Femur (tissue), 1 donor: ENCODE results near the gene ADAM33.

ENCODE experiments used
- DNase-seq: peaks from one replicate; pipeline ENCODE4 v3.0.0-alpha.2; 2017

Gene ADAM33, protein sequence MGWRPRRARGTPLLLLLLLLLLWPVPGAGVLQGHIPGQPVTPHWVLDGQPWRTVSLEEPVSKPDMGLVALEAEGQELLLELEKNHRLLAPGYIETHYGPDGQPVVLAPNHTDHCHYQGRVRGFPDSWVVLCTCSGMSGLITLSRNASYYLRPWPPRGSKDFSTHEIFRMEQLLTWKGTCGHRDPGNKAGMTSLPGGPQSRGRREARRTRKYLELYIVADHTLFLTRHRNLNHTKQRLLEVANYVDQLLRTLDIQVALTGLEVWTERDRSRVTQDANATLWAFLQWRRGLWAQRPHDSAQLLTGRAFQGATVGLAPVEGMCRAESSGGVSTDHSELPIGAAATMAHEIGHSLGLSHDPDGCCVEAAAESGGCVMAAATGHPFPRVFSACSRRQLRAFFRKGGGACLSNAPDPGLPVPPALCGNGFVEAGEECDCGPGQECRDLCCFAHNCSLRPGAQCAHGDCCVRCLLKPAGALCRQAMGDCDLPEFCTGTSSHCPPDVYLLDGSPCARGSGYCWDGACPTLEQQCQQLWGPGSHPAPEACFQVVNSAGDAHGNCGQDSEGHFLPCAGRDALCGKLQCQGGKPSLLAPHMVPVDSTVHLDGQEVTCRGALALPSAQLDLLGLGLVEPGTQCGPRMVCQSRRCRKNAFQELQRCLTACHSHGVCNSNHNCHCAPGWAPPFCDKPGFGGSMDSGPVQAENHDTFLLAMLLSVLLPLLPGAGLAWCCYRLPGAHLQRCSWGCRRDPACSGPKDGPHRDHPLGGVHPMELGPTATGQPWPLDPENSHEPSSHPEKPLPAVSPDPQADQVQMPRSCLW

DNA sequence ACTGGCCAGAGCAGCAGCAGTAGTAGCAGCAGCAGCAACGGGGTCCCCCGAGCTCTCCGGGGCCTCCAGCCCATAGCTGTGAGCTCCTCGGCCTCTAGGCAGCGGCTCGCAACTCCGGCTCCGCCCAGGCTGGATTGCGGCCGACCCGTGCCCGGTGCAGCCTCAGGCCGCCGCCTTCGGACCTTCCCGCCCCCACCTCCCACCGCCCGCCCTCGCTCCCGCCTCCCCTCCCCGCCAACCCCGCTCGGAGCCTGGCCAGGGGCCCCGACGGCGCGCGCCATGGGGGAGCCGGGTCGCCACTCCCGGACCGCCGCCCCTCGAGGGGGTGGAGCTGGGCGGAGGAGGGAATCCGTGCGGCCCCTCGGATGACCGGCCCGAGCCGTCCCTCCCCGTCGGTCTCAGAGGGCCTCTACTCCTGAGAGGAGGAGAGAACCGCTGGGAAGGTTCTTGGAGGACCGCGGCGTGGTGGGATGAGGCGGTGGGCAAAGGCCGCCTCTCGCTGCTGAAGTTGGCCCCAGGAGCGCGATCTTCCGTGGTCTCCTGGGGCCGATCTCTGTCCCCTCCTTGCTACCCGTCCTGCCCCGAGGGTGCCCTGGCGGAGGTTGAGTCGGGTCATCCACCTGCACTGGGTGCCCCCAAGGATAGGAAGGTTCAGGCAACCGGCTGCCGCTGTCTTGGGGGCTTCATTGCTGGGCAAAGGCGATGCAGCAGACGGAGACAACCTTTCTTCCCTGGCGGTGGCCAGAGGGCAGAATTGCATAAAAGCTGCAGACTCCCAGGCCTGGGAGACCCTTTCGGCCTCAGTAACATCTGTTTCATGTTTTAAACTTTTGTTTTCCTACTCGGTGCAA is at the start of gene ADAM33:
ADAM33 (minus strand) TSS at position 80 of the 851 bp plus-strand sequence; CDS start at position 74, 6 bp downstream.
- peak; percentile 66 for DNase-seq

DNA sequence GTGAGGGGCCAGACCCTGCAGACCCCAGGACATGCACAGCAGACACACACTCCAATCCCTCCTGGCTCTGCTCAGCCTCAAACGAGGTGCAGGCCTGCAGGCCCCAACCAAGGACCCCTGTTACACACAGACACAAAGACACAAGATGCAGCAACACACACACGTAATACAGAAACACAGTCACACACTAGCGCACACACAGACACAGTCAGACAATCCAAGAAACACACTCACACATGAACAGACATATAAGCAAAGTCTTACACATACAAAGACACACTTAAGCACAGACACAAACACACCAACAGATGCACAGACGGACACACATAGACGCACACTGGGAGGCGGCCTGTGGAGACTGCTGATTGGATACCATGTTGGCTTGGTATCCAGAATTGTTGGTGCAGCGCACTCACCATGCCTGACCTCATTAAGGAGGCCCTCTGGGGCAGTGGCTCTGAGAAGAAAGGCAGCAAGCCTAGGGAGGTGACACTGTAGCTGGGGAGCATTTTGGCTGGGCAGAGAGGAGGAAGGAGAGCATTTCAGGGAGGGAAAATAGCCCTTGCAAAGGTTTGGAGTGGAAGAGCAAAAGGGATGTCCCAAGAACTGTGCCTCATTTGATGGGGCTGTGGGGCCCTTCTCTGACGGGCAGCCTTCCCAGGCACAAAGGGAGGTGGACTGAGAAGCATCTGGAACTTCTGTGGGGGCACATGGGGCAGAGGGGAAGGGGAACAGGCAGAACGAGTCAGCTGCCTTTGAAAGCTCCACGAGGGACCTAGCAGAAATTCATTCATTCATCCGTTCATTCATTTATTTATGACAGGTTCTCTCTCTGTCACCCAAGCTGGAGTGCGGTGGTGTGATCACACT is 49.2 kb upstream of the ADAM33 start:
- no peak for DNase-seq

DNA sequence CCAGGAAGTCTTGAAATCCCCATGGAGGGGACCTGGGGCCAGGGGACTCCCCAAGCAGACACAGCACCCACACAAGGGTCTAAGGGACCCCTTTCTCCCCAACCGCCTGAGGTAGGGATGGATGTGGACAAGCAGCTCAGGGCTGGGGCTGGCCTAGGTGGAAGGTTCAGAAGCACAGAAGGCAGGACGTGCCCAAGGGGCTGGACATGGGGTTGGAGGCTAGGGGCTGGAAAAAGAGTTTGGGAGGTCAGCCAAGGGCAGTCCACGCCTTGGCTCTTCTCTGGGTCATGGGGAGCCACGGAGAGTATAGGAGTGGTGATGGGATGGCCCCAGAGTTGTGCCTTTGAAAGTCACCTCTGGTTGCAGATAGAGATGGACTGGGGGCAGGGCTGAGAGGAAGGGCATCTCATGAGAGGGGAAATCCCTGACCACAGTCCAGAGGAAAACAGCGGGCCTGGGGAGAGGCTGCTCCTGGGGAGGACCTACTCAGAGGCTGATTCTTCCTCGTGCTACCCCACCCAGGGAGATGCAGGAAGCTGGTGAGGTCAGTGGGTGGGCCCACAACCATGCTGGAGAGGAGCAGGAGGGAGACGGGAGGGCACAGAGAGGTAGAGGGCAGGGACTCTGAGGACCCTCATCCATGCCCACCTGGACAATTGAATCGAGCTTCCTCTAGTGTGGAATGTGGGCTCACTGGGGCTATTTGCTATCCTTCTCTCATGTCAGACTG is 48.2 kb upstream of the ADAM33 start:
- DNase-seq, result no peak

DNA sequence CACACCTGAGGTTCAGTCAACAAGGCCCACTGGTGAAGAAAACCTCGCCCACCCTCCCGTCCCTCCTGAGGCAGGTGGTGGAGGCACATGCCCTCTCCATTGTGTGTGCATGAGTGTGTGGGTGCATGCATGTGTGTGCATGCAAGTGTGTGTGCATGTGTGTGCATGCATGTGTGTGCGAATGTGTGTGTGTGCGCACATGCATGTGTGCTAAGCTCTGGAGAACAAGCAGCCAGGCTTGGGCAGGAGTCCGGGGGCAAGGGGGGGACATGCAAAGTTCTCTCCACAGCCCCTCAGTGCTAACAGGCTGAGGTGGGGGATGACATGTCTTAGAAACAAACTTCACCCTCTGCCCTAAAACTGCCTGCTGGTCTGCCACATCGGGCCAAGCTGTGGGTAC is 47.6 kb upstream of the ADAM33 start:
- no peak for DNase-seq

DNA sequence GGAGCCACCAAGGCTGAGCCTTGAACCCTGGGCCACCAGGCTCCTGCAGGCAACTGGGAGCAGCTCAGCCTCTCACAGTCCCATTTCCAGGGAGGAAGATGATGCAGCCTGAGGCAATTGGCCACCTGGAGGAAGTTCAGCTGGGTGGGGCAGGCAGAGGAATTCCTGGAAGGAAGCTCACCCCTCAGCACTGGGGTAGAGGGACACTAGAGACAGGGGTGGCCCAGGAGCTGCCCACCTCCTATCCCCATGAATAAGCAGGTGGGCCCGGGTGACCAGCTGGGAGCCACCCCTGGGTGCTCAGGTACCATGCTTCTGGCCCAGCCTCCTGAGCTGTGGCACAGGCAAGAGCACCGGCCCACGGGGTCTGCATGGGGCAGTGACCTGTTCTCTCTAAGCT is 47.1 kb upstream of the ADAM33 start:
- no peak for DNase-seq

DNA sequence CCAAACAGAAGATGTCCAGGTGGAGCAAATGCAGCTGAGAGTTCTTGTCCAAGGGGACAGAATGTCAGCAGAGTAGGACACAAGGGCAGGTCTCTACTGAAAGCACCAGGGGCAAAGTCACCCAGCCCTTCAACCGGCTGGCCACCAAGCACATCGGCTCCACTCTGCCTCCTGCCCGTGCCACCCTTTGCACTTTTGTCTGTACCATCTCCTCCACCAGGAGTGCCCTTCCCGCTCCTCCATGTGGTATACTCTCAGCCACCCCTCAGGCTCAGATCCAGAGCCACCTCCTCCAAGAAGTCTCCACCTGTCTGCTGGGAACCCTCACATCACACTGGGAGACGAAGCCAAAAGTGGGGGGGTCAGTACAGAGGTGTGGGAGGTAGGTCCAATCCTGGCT is 46.5 kb upstream of the ADAM33 start:
- no peak for DNase-seq

DNA sequence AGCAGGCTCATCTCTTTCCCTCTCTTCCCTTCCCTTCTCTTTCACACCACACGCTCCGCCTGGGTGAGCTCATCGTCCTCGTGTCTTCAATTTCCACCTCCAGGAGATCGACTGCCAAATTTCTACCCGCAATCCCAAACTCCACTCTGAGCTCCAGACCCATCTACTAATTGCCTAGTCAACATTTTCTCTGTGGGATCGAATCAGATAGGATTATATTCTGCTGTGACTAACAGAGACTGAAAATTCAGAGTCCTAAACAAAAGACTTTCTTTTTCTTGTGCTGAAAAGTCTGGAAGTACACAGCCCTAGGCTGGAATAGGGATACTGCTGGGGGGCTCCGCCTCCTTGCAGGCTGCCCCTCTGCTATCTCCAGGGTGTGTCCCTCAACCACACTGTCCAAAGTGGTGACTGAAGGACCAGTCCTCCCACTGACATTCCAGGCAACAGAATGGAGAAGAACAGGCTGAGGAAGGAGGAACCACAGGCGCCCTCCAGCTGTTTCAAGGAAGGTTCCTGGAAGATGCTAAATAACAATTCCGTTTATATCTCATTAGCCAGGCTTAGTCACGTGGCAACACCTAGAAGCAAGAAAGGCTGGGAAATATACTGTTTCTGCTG is 45.7 kb upstream of the ADAM33 start:
- no peak for DNase-seq

DNA sequence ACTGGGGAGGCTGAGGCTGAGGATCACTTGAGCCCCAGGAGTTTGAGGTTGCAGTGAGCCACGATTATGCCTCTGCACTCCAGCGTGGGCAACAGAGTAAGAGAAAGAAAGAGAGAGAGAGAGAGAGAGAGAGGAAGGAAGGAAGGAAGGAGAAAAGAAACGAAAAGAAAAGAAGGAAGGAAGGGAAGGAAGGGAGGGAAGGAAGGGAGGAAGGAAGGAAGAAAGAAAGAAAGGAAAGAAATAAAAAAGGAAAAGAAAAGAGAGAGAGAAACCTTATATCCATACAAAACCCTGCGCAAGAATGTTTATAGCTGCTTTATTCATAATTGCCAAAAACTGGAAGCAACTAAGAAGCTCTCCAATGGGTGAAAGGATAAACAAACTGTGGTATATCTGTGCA is 42.5 kb upstream of the ADAM33 start:
- no peak for DNase-seq

DNA sequence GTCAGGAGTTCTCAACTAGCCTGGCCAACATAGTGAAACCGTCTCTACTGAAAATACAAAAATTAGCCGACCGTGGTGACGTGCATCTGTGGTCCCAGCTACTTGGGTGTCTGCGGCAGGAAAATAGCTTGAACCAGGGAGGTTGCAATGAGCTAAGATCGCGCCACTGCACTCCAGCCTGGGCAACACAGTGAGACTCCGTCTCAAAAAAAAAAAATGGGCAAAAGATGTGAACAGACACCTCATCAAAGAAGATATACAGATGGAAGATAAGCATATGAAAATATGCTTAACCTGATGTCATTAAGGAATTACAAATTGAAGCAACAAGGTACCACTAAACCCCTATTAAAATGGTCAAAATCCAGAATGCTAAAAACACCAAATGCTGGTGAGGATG is 41.5 kb upstream of the ADAM33 start:
- no peak for DNase-seq

DNA sequence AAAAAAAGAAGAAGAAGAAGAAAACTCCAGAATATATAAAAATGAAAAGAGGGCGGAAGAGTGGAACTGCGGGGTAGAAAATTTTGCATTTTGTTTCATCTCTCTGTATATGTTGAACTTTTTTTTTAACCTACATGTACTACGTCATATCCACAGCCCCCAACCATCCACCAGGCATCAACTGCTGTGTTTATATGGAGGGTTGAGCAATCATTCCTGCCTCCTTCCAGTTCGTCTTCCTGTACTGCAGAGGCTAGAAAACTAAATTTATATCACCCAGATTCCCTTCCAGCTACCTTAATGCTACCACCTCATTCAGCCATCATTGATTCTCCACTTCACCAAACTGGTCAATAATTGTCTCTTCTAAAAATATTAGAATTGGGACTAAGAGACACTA is 40.1 kb upstream of the ADAM33 start:
- DNase-seq, result no peak

DNA sequence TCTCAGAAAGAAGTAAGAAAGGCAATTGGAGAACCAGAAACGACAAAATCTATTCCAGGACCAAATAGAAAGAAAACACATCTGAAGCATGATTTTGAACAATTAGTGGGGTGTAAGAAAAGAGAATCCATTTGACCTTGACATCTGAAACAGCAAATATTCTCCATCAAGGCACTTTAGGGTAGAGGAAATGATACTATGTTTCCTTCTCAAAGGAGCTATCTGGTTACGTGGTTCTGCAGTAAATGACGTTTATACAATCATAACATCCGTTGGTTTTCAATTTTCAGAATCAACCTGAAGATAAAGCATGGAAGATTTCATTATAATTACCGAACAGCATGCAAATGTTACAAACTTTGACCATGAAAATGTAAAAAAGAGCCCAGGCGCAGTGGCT is 38.8 kb upstream of the ADAM33 start:
- DNase-seq, result no peak

DNA sequence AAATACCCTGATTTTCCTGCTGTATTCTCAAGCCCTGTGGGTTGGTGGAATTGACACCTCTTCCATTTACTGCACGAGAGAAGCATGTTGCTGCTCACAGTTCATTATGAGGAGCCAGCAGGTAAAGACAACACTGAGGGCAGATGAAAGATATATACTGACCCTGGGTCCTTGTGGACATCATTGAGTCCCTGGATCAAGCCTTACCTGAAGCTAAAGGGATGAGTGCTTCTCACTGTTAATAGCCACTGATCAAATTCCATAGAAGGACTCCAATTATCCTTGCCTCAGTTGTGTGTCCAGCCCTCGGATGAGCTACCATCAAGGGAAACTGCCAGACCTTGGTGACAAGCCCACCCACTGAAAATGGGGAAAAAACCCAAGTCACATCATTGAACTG is 38.3 kb upstream of the ADAM33 start:
- DNase-seq, result no peak

DNA sequence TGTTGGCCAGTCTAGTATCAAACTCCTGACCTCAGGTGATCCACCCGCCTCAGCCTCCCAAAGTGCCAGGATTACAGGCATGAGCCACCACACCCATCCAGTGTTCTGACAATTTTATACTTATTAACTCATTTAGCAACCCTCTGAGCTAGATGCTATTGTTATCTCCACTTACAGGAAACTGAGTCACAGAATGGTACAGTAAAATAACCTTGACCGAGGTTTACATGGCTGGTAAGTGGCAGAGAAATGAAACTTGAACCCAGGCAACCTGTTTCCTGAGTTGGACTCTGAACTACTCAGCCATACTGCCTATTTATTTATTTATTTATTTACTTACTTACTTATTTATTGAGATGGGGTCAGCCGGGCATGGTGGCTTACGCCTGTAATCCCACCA is 37.2 kb upstream of the ADAM33 start:
- no peak for DNase-seq

DNA sequence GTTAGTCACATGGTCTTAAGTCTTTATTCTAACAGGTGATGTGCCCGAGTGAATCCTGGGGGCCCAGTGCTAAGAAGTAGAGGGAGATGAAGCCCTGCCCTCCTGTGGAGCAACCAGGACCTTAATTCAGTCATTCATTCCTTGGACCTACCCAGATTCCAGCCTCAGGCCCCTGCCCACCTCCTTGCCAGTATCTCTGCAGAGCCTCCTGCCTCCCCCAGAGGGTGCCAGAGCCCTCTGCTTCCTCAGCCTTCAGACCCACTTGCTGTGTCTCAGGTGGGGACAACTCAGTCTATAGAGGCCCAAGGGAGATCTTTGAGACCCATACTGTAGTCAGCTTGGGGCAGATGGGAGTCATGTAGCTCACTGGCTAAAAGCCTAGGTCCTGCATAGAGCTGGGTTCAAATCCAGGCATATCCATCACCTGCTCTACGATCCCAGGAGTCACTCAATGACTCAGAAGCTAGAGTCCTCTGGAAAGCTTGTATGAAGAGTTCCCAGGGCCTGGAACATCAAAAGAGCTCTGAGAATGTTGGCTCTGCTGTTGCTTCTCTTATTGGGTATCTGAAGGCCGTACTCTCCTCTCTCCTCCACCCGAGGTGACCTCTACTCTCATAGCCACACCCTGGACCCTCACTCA is 34.5 kb upstream of the ADAM33 start:
- no peak for DNase-seq

DNA sequence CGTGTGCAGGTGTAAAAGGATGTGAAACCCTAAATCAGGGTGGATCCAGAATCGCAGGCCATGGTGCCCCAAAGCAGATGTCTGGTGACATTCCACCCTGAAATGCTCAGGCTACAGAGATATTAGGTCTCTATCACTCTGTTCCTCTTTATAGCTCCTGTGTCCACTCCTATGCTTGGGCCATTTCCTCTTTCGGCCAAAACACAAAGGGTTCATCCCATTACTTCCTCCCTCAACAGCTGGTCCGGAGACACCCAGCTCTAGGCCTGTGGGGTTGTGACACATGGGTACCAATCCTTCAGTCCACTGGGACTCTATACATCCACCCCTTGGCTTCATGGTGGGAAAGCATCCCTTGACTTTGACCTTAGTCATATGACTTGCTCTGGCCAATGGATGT is 32.3 kb upstream of the ADAM33 start:
- DNase-seq, result no peak

DNA sequence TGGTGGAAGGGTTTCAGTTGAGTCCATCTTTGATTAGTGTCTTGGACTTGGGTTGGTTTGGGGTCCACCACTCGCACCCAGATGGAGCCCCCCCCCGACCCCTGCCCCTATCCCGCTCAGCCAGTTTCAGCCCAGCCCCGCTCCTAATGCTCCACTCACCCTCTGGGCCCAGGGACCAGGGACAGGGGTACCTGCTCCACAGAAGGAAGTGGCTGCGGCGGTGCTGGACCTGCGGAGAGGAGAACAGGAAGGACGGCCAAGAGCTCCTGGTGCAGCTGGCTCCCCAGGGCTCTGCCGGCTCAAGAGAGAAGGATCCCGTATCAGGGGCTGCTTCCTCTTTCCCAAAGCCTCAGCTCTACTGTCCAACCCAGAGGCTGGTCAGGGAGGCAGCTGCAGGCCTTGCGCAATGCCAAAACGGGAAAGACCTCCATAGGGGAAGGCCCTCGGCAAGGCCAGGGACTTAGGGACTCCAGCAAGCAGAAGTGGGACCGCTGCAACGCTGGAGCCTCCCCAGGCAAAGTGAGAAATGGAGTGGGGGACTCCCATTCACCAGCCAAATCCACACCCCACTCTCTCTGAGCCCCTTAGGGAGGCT is 30.6 kb upstream of the ADAM33 start, which contains the start of gene SIGLEC1:
SIGLEC1 (minus strand) TSS at position 322 of the 595 bp plus-strand sequence. CDS start 5,472 bp downstream, outside the sequence.
- peak; percentile 69 for DNase-seq

DNA sequence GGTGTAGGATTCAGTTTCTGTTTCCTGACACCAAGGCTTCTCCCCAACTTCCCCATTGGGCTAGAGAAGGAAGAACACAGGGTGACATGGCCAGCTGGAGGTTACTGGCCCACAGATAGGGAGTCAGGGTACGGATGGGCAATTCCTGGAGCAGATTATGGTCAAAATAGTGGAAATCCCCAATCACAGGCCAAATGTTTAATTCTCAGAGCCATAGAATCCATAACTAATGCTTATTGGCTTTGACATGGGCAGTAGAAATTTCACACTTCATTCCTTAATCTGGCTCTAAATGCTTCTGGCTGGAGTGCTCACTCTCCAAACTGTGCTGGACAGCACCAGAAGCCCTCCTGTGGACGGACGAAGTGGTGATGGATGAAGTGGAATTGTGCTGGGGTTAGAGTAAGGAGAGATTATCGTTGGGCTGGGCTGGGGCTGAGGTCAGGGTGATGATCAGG is 29.7 kb upstream of the ADAM33 start:
- DNase-seq, result no peak

DNA sequence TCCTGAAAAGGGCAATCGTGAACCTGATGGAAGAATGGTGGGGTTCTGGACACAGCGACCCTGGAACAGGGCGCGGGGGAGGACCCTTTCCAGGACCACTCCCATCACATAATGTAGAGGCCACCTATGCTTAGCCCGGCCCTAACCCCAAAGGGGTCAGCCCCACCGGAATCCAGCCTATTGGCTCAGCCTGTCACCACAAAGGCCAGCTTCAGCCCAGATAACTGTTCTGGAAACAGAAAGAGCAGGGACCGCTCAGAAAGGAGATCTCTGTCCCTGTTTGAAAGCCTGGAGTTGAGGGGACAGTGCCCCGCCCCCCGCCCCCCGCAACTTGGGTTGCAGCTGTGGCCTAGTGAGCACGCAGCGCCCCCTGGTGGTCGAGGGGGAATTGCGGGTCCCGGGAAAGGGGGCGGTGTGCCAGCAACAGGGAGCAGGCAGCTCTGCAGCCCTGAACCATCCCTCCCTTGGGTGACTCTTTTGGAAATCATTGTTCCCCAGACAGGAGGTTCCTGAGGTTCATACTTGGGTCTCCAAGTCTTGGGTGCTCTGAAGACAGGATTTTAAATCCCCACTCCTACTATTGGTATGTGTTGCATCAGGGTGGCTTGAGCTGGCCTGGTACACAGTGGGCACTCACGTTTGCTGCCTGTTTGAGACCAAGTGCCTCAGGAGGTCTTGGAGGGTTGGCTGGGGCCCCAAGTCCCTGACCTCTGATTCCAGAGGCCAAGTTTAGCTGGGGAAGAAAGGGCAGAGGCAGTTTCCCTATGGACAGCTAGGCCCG is 29.1 kb upstream of the ADAM33 start:
- peak; percentile 86 for DNase-seq

DNA sequence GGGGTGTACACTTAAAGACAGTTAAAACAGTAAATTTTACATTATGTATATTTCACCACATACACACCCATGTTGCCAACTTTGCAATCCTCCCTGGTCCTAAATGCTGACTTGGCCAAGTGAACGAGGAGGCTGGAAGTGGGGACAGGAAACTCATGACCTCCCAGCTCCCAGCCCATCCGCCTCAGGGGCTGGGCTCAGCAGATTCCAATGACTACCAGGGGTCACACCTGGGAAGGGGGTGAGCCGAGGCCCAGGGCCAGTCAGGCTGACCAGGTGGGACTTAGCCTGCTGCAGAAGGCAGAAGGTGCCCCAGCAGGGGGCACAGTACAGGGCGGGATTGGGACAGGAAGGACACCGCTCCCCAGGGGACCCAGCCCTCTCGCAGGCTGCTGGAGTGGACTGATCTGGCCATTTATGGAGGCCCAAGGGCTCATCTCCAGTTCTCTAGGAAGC is 28.2 kb upstream of the ADAM33 start:
- DNase-seq, result no peak
